Adrenal gland (tissue), 12 donors: ENCODE data around the gene DCTN2. TPM values are rescaled to one million over a fixed set of nuclear protein-coding genes. Genes with fewer than 3 reads are reported as not detected.

ENCODE experiments used
- DNase-seq, 7 donors: peaks; one replicate each; pipeline ENCODE4 v3.0.0-alpha.2; 2019 to 2020
- H3K27ac ChIP-seq, 5 donors: fragments of 200-600 bp; sonication (generic) in 4 of 5; 1 replicate in 3 of 5; 2 replicates in 2 of 5; pipeline versions ENCODE4 v1.5.1 to v1.8.0; 2016 to 2020; ENCODE audit warnings: mild to moderate bottlenecking in 1 of 5
- H3K27me3 ChIP-seq: fragments of 200-600 bp; 2 replicates; pipeline ENCODE4 v1.8.0; 2021
- H3K36me3 ChIP-seq, 2 donors: fragments of 200-600 bp; replicated peaks in 1 of 2; 1 replicate in 1 of 2; 2 replicates in 1 of 2; pipeline versions ENCODE4 v1.5.1 to v1.8.0; 2018 to 2022
- H3K4me1 ChIP-seq, 2 donors: fragments of 200-600 bp; replicated peaks in 1 of 2; 1 replicate in 1 of 2; 2 replicates in 1 of 2; pipeline versions ENCODE4 v1.5.1 to v1.8.0; 2018 to 2021
- H3K4me3 ChIP-seq, 4 donors: fragments of 200-600 bp; sonication (generic) in 3 of 4; one replicate each; pipeline ENCODE4 v1.5.1; 2016 to 2018
- H3K9me3 ChIP-seq, 3 donors: fragments of 200-600 bp; sonication (generic) in 1 of 3; replicated peaks in 1 of 3; 1 replicate in 2 of 3; 2 replicates in 1 of 3; pipeline versions ENCODE4 v1.5.1 to v1.8.0; 2016 to 2021
- CTCF ChIP-seq, 6 experiments: fragments of 450-650 bp in 4 of 6; fragments of 200-600 bp in 2 of 6; sonication (generic) in 1 of 6; IDR thresholded peaks; 1 replicate in 5 of 6; 2 replicates in 1 of 6; pipeline versions ENCODE4 v1.5.1 to v1.8.0; 2016 to 2021; ENCODE audit warnings: antibody characterized with exemption in 6 of 6, mild to moderate bottlenecking in 2 of 6, moderate library complexity in 1 of 6
- POLR2A ChIP-seq, 2 donors: fragments of 450-650 bp; IDR thresholded peaks; one replicate each; pipeline ENCODE4 v1.6.1; 2017; ENCODE audit warnings: antibody characterized with exemption in 2 of 2, mild to moderate bottlenecking in 2 of 2, moderate library complexity in 1 of 2
- WGBS, 4 donors: extraction: QIAGEN DNeasy Blood & Tissue Kit in 2 of 4; methylation state at CpG; one replicate each; pipeline versions ENCODE4 v1.1.5 to v1.1.7; 2013 to 2017; 5-methylcytosine and 5-hydroxymethylcytosine counted together
- intact Hi-C, 2 donors: fragments of 100-400 bp; cut with DNase I; formaldehyde crosslinking; loops; one replicate each; pipeline versions ENCODE4 v1.14.1 to v1.15.0; 2022 to 2023
- microRNA counts, 2 donors: library from miRNA; unstranded; fragments of <30 nt; microRNA quantifications; one replicate each; lab custom pipeline; 2016
- microRNA-seq, 3 donors: library from miRNA; unstranded; fragments of <30 nt; microRNA quantifications; one replicate each; pipeline ENCODE4, GENCODE V29; 2017 to 2020
- polyA plus RNA-seq, 3 donors: library from polyadenylated mRNA; stranded (reverse); fragments of 200-250 nt in 2 of 3; fragments of 350-450 nt in 1 of 3; fragmentation: Illumina TruSeq in 1 of 3; extraction: RNeasy Lipid Tissue Mini Kit (QIAGEN cat#74804) in 1 of 3; gene quantifications; one replicate each; pipeline ENCODE4 v1.2.3, GENCODE V29; 2013 to 2014
- small RNA-seq, 2 donors: library from RNA; depleted of rRNA; stranded (forward); fragments of <200 nt; gene quantifications; one replicate each; pipeline ENCODE3, GENCODE V24; 2016
- total RNA-seq, 9 donors: library from RNA; depleted of rRNA in 4 of 9; stranded (reverse); fragments of >200 nt in 4 of 9; fragments of 120-200 nt in 1 of 9; fragmentation: NEBNext Ultra II Directional in 1 of 9; extraction: Animal tissue kit (Norgen Biotek cat#: 25700) in 1 of 9; gene quantifications; one replicate each; pipeline versions ENCODE4 v1.1.0 to v1.2.4, GENCODE V29; 2013 to 2023
- donor health status: healthy with polysubstance abuse.
- donor health status: Bipolar disorder and iron deficiency.
- donor health status: DM: yes; HTN: yes; CAD: no.
- donor health status: DM: no; HTN: no; CAD: no.
- donor health status: DM: no; HTN: no; CAD: no.
- donor health status: DM: yes; HTN: yes; CAD: no.

The DCTN2 gene
- total and polyA plus RNA-seq, 12 donors, result 81.2 to 238 (median 135) TPM

GRCh38 chr12:57481671-57482070 is 65.3 kb downstream of the DCTN2 start:
- no peak for DNase-seq
- TF ChIP-seq CTCF (IDR thresholded peaks at IDR 0.05), result no peak
- TF ChIP-seq POLR2A (IDR thresholded peaks at IDR 0.05), result no peak
- Histone ChIP-seq H3K27ac (no peak overlapping the region), H3K9me3 (no peaks in the 10 kb centered on the region), H3K4me3 (no peak overlapping the region), H3K27me3 (no peaks in the 10 kb centered on the region), H3K36me3 (no peaks in the 10 kb centered on the region), H3K4me1 (no peaks in the 10 kb centered on the region)
- WGBS, 4 donors, result 63 to 82% (median 78%) methylated on average over 1 of the region's 1 CpG
- intact Hi-C loops, result no loop called here

MicroRNA genes within 50 kb of the gene (microRNA counts, 767-probe panel; counts per million panel counts)
- 0 counts per million in 2 donors for microRNA hsa-miR-616-3p (lab: Ali Mortazavi, UCI)

Small RNA genes within 50 kb of the gene (microRNA-seq; reads per million reads assigned to microRNA genes)
- gene MIR616 (0 to 1.4 (median 0) reads per million in 3 donors), gene MIR6758 (0 to 0.38 (median 0) reads per million in 3 donors)

Small RNA genes within 50 kb of the gene (small RNA-seq; reads per million reads assigned to genes)
- 0 reads per million in 2 donors for gene MIR616

Other genes starting within 250 kb of the DCTN2 start
- gene R3HDM2, start 116.1 kb downstream of the DCTN2 start, total RNA-seq, result 10 to 100 TPM; 25.3 to 91.9 (median 50.1) TPM
- 10 to 100 TPM; 21.9 to 33.8 (median 32.4) TPM for gene R3HDM2, start 116.1 kb downstream of the DCTN2 start, polyA plus RNA-seq
- gene INHBC, start 112.4 kb downstream of the DCTN2 start, total RNA-seq, result not detected
- gene INHBC, start 112.4 kb downstream of the DCTN2 start, polyA plus RNA-seq, result not detected
- gene INHBE, start 91.9 kb downstream of the DCTN2 start, total RNA-seq, result under 1 TPM in 1 of 9 donors, not detected in 8; 0.11 TPM
- not detected for gene INHBE, start 91.9 kb downstream of the DCTN2 start, polyA plus RNA-seq
- 1 to 10 TPM in 5 of 9 donors, under 1 TPM in 4; 0.30 to 2.8 (median 1.0) TPM for gene GLI1, start 87.4 kb downstream of the DCTN2 start, total RNA-seq
- gene GLI1, start 87.4 kb downstream of the DCTN2 start, polyA plus RNA-seq, result 1 to 10 TPM in 2 of 3 donors, under 1 TPM in 1; 0.44 to 7.2 (median 4.4) TPM
- 10 to 100 TPM in 7 of 9 donors, 1 to 10 TPM in 2; 1.3 to 39.4 (median 14.2) TPM for gene ARHGAP9, start 67.3 kb downstream of the DCTN2 start, total RNA-seq
- 10 to 100 TPM in 2 of 3 donors, 1 to 10 TPM in 1; 4.1 to 46.4 (median 19.4) TPM for gene ARHGAP9, start 67.3 kb downstream of the DCTN2 start, polyA plus RNA-seq
- gene MARS1, start 59.1 kb downstream of the DCTN2 start, total RNA-seq, result 100 to 1,000 TPM in 5 of 9 donors, 10 to 100 TPM in 4; 38.3 to 182 (median 126) TPM
- gene MARS1, start 59.1 kb downstream of the DCTN2 start, polyA plus RNA-seq, result 100 to 1,000 TPM; 114 to 210 (median 143) TPM
- 10 to 100 TPM in 8 of 9 donors, 1 to 10 TPM in 1; 7.7 to 65.1 (median 31.1) TPM for gene DDIT3, start 26.7 kb downstream of the DCTN2 start, total RNA-seq
- gene DDIT3, start 26.7 kb downstream of the DCTN2 start, polyA plus RNA-seq, result 10 to 100 TPM; 72.8 to 98.4 (median 72.9) TPM
- gene MBD6, start 24.4 kb downstream of the DCTN2 start, total RNA-seq, result 100 to 1,000 TPM in 2 of 9 donors, 10 to 100 TPM in 7; 10.5 to 128 (median 32.6) TPM
- gene MBD6, start 24.4 kb downstream of the DCTN2 start, polyA plus RNA-seq, result 100 to 1,000 TPM in 1 of 3 donors, 10 to 100 TPM in 2; 21.7 to 167 (median 91.4) TPM
- 1 to 10 TPM in 4 of 9 donors, under 1 TPM in 4, not detected in 1; 0.32 to 7.6 (median 1.3) TPM for gene KIF5A, start 2.9 kb upstream of the DCTN2 start, total RNA-seq
- 1 to 10 TPM; 1.9 to 7.4 (median 5.6) TPM for gene KIF5A, start 2.9 kb upstream of the DCTN2 start, polyA plus RNA-seq
- 10 to 100 TPM; 19.5 to 75.9 (median 28.8) TPM for gene PIP4K2C, start 44.0 kb upstream of the DCTN2 start, total RNA-seq
- 10 to 100 TPM in 1 of 3 donors, 1 to 10 TPM in 2; 8.1 to 31.5 (median 8.6) TPM for gene PIP4K2C, start 44.0 kb upstream of the DCTN2 start, polyA plus RNA-seq
- gene DTX3, start 57.6 kb upstream of the DCTN2 start, total RNA-seq, result 10 to 100 TPM; 21.4 to 59.7 (median 46.0) TPM
- gene DTX3, start 57.6 kb upstream of the DCTN2 start, polyA plus RNA-seq, result 100 to 1,000 TPM in 1 of 3 donors, 10 to 100 TPM in 2; 20.4 to 136 (median 98.9) TPM
- gene ARHGEF25, start 64.2 kb upstream of the DCTN2 start, total RNA-seq, result 10 to 100 TPM in 4 of 9 donors, 1 to 10 TPM in 5; 4.9 to 15.9 (median 9.3) TPM
- 10 to 100 TPM in 2 of 3 donors, 1 to 10 TPM in 1; 5.3 to 86.4 (median 34.4) TPM for gene ARHGEF25, start 64.2 kb upstream of the DCTN2 start, polyA plus RNA-seq
- gene B4GALNT1, start 86.0 kb upstream of the DCTN2 start, total RNA-seq, result 1 to 10 TPM in 5 of 9 donors, under 1 TPM in 4; 0.17 to 7.4 (median 1.1) TPM
- gene B4GALNT1, start 86.0 kb upstream of the DCTN2 start, polyA plus RNA-seq, result 1 to 10 TPM; 1.0 to 1.3 (median 1.3) TPM
- 100 to 1,000 TPM; 157 to 428 (median 293) TPM for gene OS9, start 146.9 kb upstream of the DCTN2 start, total RNA-seq
- 100 to 1,000 TPM; 155 to 282 (median 234) TPM for gene OS9, start 146.9 kb upstream of the DCTN2 start, polyA plus RNA-seq
- 1 to 10 TPM in 7 of 9 donors, under 1 TPM in 2; 0.50 to 4.0 (median 1.8) TPM for gene AGAP2, start 191.6 kb upstream of the DCTN2 start, total RNA-seq
- 1 to 10 TPM; 1.9 to 8.1 (median 2.6) TPM for gene AGAP2, start 191.6 kb upstream of the DCTN2 start, polyA plus RNA-seq
- 100 to 1,000 TPM in 1 of 9 donors, 10 to 100 TPM in 8; 44.2 to 115 (median 58.1) TPM for gene TSPAN31, start 197.8 kb upstream of the DCTN2 start, total RNA-seq
- 10 to 100 TPM; 25.3 to 50.7 (median 45.1) TPM for gene TSPAN31, start 197.8 kb upstream of the DCTN2 start, polyA plus RNA-seq
- gene CDK4, start 205.1 kb upstream of the DCTN2 start, total RNA-seq, result 100 to 1,000 TPM in 8 of 9 donors, 10 to 100 TPM in 1; 90.9 to 197 (median 145) TPM
- 10 to 100 TPM; 46.8 to 78.8 (median 66.1) TPM for gene CDK4, start 205.1 kb upstream of the DCTN2 start, polyA plus RNA-seq
- 10 to 100 TPM in 7 of 9 donors, 1 to 10 TPM in 2; 6.7 to 23.4 (median 16.5) TPM for gene MARCHF9, start 207.9 kb upstream of the DCTN2 start, total RNA-seq
- 10 to 100 TPM in 2 of 3 donors, 1 to 10 TPM in 1; 9.5 to 45.1 (median 44.0) TPM for gene MARCHF9, start 207.9 kb upstream of the DCTN2 start, polyA plus RNA-seq
- gene CYP27B1, start 219.9 kb upstream of the DCTN2 start, total RNA-seq, result 10 to 100 TPM in 1 of 9 donors, 1 to 10 TPM in 7, under 1 TPM in 1; 0.48 to 10.4 (median 2.8) TPM
- gene CYP27B1, start 219.9 kb upstream of the DCTN2 start, polyA plus RNA-seq, result 1 to 10 TPM; 2.5 to 3.8 (median 3.5) TPM
- 10 to 100 TPM in 8 of 9 donors, 1 to 10 TPM in 1; 4.7 to 56.8 (median 22.6) TPM for gene METTL1, start 224.9 kb upstream of the DCTN2 start, total RNA-seq
- 10 to 100 TPM; 53.4 to 87.8 (median 62.6) TPM for gene METTL1, start 224.9 kb upstream of the DCTN2 start, polyA plus RNA-seq
- gene EEF1AKMT3, start 225.4 kb upstream of the DCTN2 start, total RNA-seq, result 10 to 100 TPM in 5 of 9 donors, 1 to 10 TPM in 4; 4.3 to 35.9 (median 11.8) TPM
- 1 to 10 TPM; 2.4 to 9.9 (median 3.4) TPM for gene EEF1AKMT3, start 225.4 kb upstream of the DCTN2 start, polyA plus RNA-seq
- gene TSFM, start 235.6 kb upstream of the DCTN2 start, total RNA-seq, result 100 to 1,000 TPM in 2 of 9 donors, 10 to 100 TPM in 7; 40.4 to 107 (median 70.4) TPM
- 10 to 100 TPM; 31.5 to 82.6 (median 62.5) TPM for gene TSFM, start 235.6 kb upstream of the DCTN2 start, polyA plus RNA-seq